PFSK-1 (cell line): ENCODE data around the gene SH2D1B.

Experiments used
- FOXP2 ChIP-seq: optimal IDR thresholded peaks from 2 replicates; pipeline ENCODE3; 2011; ENCODE audit warnings: borderline replicate concordance, control low read depth, inconsistent platforms; ENCODE audit not compliant: insufficient read depth; ENCODE audit errors: extremely low read length, extremely low read depth
- POLR2AphosphoS5 ChIP-seq: IDR thresholded peaks from 2 replicates; pipeline ENCODE4 v1.6.1; 2012; ENCODE audit warnings: low read depth, mild to moderate bottlenecking, control low read depth, low read length, moderate library complexity
- REST ChIP-seq, 2 experiments: IDR thresholded peaks; 2 replicates each; pipeline versions ENCODE4 v1.6.1 to v1.8.0; 2011 to 2012; ENCODE audit warnings: low read depth in 2 of 2, low read length in 2 of 2, control low read depth in 1 of 2, inconsistent platforms in 1 of 2, mild to moderate bottlenecking in 1 of 2, moderate library complexity in 1 of 2; ENCODE audit not compliant: insufficient read depth in 1 of 2
- SIN3A ChIP-seq: IDR thresholded peaks from 2 replicates; pipeline ENCODE4 v1.6.1; 2012; ENCODE audit warnings: mild to moderate bottlenecking, low read length, moderate library complexity, borderline replicate concordance; ENCODE audit not compliant: insufficient read depth
- TAF1 ChIP-seq: IDR thresholded peaks from 2 replicates; pipeline ENCODE4 v1.6.1; 2012; ENCODE audit warnings: low read length, control low read depth, borderline replicate concordance; ENCODE audit not compliant: insufficient read depth

The SH2D1B gene

GRCh38 chr1:162361349-162361748 is 50.6 kb downstream of the SH2D1B start:
- TF ChIP-seq REST (IDR thresholded peaks at IDR 0.05; ENCODE audit: insufficient read depth in 1 of 2, low read depth in 2 of 2, low read length in 2 of 2) (no peak), TAF1 (no peak), FOXP2 (no peak), POLR2AphosphoS5 (no peak)

DNA sequence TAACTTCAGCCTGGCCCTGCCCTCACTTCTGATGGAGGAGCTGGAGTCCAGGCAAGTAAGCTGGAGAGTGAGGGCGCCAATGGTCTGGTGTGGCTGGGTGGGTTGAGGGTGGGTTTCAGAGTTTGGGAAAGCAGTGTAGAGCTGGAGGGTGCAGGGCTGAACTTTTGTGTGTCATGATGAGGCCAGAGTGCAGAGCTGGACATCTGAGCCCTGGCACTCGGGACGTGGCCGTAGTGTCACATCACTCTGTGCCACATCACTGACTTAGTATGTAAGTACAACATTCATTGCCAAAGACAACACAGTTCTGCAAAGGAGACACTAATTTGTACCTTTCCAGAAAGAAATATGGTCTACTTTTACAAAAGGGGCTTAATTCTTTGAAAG is 51.1 kb downstream of the SH2D1B start:
- no peak for TF ChIP-seq FOXP2
- no peak for TF ChIP-seq POLR2AphosphoS5

- TF ChIP-seq SIN3A (no peak), TAF1 (no peak), POLR2AphosphoS5 (no peak), REST (IDR thresholded peaks at IDR 0.05; ENCODE audit: insufficient read depth in 1 of 2, low read depth in 2 of 2, low read length in 2 of 2) (no peak), FOXP2 (no peak)
Measured at GRCh38 chr1:162360237-162360873, 51.6 kb downstream of the SH2D1B start.

DNA sequence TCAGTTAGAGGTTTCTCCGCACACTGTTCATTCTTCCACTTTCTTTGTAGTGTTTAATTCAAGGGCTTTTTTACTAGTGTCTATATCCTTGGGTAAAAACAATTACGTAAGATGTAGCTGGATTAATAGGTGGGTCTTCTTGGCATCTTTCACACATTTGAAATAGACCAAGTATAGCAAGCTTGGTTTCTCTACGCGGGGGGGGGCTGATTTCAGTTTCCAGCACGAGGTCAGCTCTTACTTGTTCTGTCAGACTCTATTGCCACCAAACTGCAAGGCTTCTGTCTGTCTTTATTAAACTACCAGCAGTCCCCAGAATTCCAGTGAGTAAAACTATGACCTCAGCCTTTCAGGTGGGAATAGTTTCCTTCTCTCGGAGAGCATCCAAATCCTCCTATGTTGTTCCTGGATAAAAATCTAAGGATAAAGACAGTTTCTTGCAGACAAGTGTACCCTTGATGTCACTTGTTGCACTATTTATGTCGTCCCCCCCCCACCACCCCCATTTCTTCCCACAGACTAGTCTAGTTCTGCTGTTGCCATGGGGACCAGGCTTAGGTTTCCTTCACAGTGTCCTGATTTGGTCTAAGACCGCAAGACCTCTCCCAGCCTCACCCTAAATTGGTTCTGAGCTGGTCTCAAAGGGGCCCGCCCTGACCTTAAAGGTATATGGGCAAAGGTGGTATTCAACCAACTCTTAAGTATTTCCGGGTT is 52.3 kb downstream of the SH2D1B start:
- TF ChIP-seq REST (IDR thresholded peaks at IDR 0.05; ENCODE audit: insufficient read depth in 1 of 2, low read depth in 2 of 2, low read length in 2 of 2) = no peak
- TF ChIP-seq FOXP2 = no peak
- no peak for TF ChIP-seq SIN3A
- no peak for TF ChIP-seq POLR2AphosphoS5
- TF ChIP-seq TAF1 = no peak

GRCh38 chr1:162358928-162359327 is 53.0 kb downstream of the SH2D1B start:
- TF ChIP-seq FOXP2 = no peak
- TF ChIP-seq TAF1 = no peak
- TF ChIP-seq POLR2AphosphoS5 = no peak
- no peak for TF ChIP-seq REST (IDR thresholded peaks at IDR 0.05; ENCODE audit: insufficient read depth in 1 of 2, low read depth in 2 of 2, low read length in 2 of 2)
- TF ChIP-seq SIN3A = no peak
